ENCODE measurements around the gene FSTL1.

GRCh38 chr3:120461416-120461815 lies 10.6 kb upstream of the FSTL1 start:
- TF ChIP-seq POLR2A (IDR thresholded peaks at IDR 0.05), result no peak
- TF ChIP-seq CTCF (IDR thresholded peaks at IDR 0.05), result no peak

Measured in heart left ventricle (tissue), 13 donors.